Measurements from ENCODE around the gene OR4M2. TPM values are rescaled to one million over a fixed set of nuclear protein-coding genes. Genes with fewer than 3 reads are reported as not detected.
"Not testable (repeated sequence)": the region's sequence is repeated elsewhere in the genome, so short reads cannot be mapped to it uniquely, and the experiment has no call there.

The OR4M2 gene
- total RNA-seq (2014; rRNA removed; shearing (Covaris generic)) = not detected in 2 replicates
- total RNA-seq (2022) = not detected in 2 replicates
- Bru-seq, nascent RNA = not detected
- BruChase-seq, experiment 1, labeled RNA remaining after a 6-hour chase = not detected
- BruChase-seq, experiment 2, labeled RNA remaining after a 2-hour chase = not detected
- long read RNA-seq = 0 reads

GRCh38 chr15:22080227-22080626, at the start of gene OR4M2:
Gene OR4M2, plus strand, starts transcription at chr15:22080527. Its CDS starts 98 bp downstream, at chr15:22080625.
- H3K4me2 ChIP-seq (ENCODE audit: low read length); H3K9me3 ChIP-seq (ENCODE audit: low read length); H4K20me1 ChIP-seq (ENCODE audit: insufficient read depth, low read length); BruUV-seq (replicated peaks); H3K79me2 ChIP-seq (ENCODE audit: insufficient read depth, low read depth, low read length); H3K4me1 ChIP-seq (ENCODE audit: insufficient read depth, low read length, poor library complexity, severe bottlenecking); CTCF ChIA-PET (ENCODE audit: unreplicated experiment); POLR2A ChIA-PET; H3K9me2 ChIP-seq (ENCODE audit: insufficient read depth, low read length); DNase-seq (ENCODE audit: low spot score); H3K27ac ChIP-seq (ENCODE audit: low read depth, low read length, poor library complexity, severe bottlenecking); H2AFZ ChIP-seq (ENCODE audit: low read length); H3K36me3 ChIP-seq (ENCODE audit: insufficient read depth, low read length); H3K4me3 ChIP-seq (ENCODE audit: low read depth, low read length, poor library complexity, severe bottlenecking); intact Hi-C loops (cut with micrococcal nuclease; ENCODE audit: unreplicated experiment): not testable (repeated sequence)

GRCh38 chr15:22069267-22069666, 11.1 kb upstream of the OR4M2 start:
- H3K79me2 ChIP-seq (ENCODE audit: insufficient read depth, low read depth, low read length); H3K4me3 ChIP-seq (ENCODE audit: low read depth, low read length, poor library complexity, severe bottlenecking); POLR2A ChIA-PET; H3K4me2 ChIP-seq (ENCODE audit: low read length); H2AFZ ChIP-seq (ENCODE audit: low read length); intact Hi-C loops (cut with micrococcal nuclease; ENCODE audit: unreplicated experiment); DNase-seq (ENCODE audit: low spot score); BruUV-seq (replicated peaks); H3K9me2 ChIP-seq (ENCODE audit: insufficient read depth, low read length); H3K36me3 ChIP-seq (ENCODE audit: insufficient read depth, low read length); H3K4me1 ChIP-seq (ENCODE audit: insufficient read depth, low read length, poor library complexity, severe bottlenecking); H3K9me3 ChIP-seq (ENCODE audit: low read length); CTCF ChIA-PET (ENCODE audit: unreplicated experiment); H4K20me1 ChIP-seq (ENCODE audit: insufficient read depth, low read length); H3K27ac ChIP-seq (ENCODE audit: low read depth, low read length, poor library complexity, severe bottlenecking): not testable (repeated sequence)

- H2AFZ ChIP-seq (ENCODE audit: low read length); POLR2A ChIA-PET; H3K36me3 ChIP-seq (ENCODE audit: insufficient read depth, low read length); H3K9me3 ChIP-seq (ENCODE audit: low read length); intact Hi-C loops (cut with micrococcal nuclease; ENCODE audit: unreplicated experiment); H3K4me1 ChIP-seq (ENCODE audit: insufficient read depth, low read length, poor library complexity, severe bottlenecking); H3K27ac ChIP-seq (ENCODE audit: low read depth, low read length, poor library complexity, severe bottlenecking); BruUV-seq (replicated peaks); H4K20me1 ChIP-seq (ENCODE audit: insufficient read depth, low read length); H3K4me2 ChIP-seq (ENCODE audit: low read length); DNase-seq (ENCODE audit: low spot score); CTCF ChIA-PET (ENCODE audit: unreplicated experiment); H3K4me3 ChIP-seq (ENCODE audit: low read depth, low read length, poor library complexity, severe bottlenecking); H3K9me2 ChIP-seq (ENCODE audit: insufficient read depth, low read length); H3K79me2 ChIP-seq (ENCODE audit: insufficient read depth, low read depth, low read length): not testable (repeated sequence)
Measured at GRCh38 chr15:22081386-22081785, 1.1 kb downstream of the OR4M2 start.

GRCh38 chr15:22098616-22099253, 18.4 kb downstream of the OR4M2 start:
- H3K4me1 ChIP-seq (ENCODE audit: insufficient read depth, low read length, poor library complexity, severe bottlenecking); H3K9me3 ChIP-seq (ENCODE audit: low read length); H3K36me3 ChIP-seq (ENCODE audit: insufficient read depth, low read length); H3K9me2 ChIP-seq (ENCODE audit: insufficient read depth, low read length); H3K27ac ChIP-seq (ENCODE audit: low read depth, low read length, poor library complexity, severe bottlenecking); BruUV-seq (replicated peaks); H4K20me1 ChIP-seq (ENCODE audit: insufficient read depth, low read length); H3K4me3 ChIP-seq (ENCODE audit: low read depth, low read length, poor library complexity, severe bottlenecking); H3K79me2 ChIP-seq (ENCODE audit: insufficient read depth, low read depth, low read length); DNase-seq (ENCODE audit: low spot score); H3K4me2 ChIP-seq (ENCODE audit: low read length); POLR2A ChIA-PET; H2AFZ ChIP-seq (ENCODE audit: low read length); CTCF ChIA-PET (ENCODE audit: unreplicated experiment); intact Hi-C loops (cut with micrococcal nuclease; ENCODE audit: unreplicated experiment): not testable (repeated sequence)

- H4K20me1 ChIP-seq (ENCODE audit: insufficient read depth, low read length); H2AFZ ChIP-seq (ENCODE audit: low read length); H3K4me2 ChIP-seq (ENCODE audit: low read length); intact Hi-C loops (cut with micrococcal nuclease; ENCODE audit: unreplicated experiment); H3K79me2 ChIP-seq (ENCODE audit: insufficient read depth, low read depth, low read length); H3K9me2 ChIP-seq (ENCODE audit: insufficient read depth, low read length); H3K27ac ChIP-seq (ENCODE audit: low read depth, low read length, poor library complexity, severe bottlenecking); H3K4me3 ChIP-seq (ENCODE audit: low read depth, low read length, poor library complexity, severe bottlenecking); CTCF ChIA-PET (ENCODE audit: unreplicated experiment); POLR2A ChIA-PET; H3K9me3 ChIP-seq (ENCODE audit: low read length); DNase-seq (ENCODE audit: low spot score); H3K36me3 ChIP-seq (ENCODE audit: insufficient read depth, low read length); H3K4me1 ChIP-seq (ENCODE audit: insufficient read depth, low read length, poor library complexity, severe bottlenecking); BruUV-seq (replicated peaks): not testable (repeated sequence)
Measured at GRCh38 chr15:22099289-22099891, 19.1 kb downstream of the OR4M2 start.

GRCh38 chr15:22122033-22122432, 41.7 kb downstream of the OR4M2 start:
- BruUV-seq (replicated peaks); intact Hi-C loops (cut with micrococcal nuclease; ENCODE audit: unreplicated experiment); H4K20me1 ChIP-seq (ENCODE audit: insufficient read depth, low read length); H3K4me3 ChIP-seq (ENCODE audit: low read depth, low read length, poor library complexity, severe bottlenecking); DNase-seq (ENCODE audit: low spot score); H2AFZ ChIP-seq (ENCODE audit: low read length); H3K79me2 ChIP-seq (ENCODE audit: insufficient read depth, low read depth, low read length); H3K36me3 ChIP-seq (ENCODE audit: insufficient read depth, low read length); H3K4me2 ChIP-seq (ENCODE audit: low read length); H3K27ac ChIP-seq (ENCODE audit: low read depth, low read length, poor library complexity, severe bottlenecking); H3K9me2 ChIP-seq (ENCODE audit: insufficient read depth, low read length); H3K4me1 ChIP-seq (ENCODE audit: insufficient read depth, low read length, poor library complexity, severe bottlenecking); CTCF ChIA-PET (ENCODE audit: unreplicated experiment); POLR2A ChIA-PET; H3K9me3 ChIP-seq (ENCODE audit: low read length): not testable (repeated sequence)
